ENCODE data around the gene MIGA1.
"Not testable (repeated sequence)": the region's sequence is repeated elsewhere in the genome, so short reads cannot be mapped to it uniquely, and the experiment has no call there.

The MIGA1 gene

DNA sequence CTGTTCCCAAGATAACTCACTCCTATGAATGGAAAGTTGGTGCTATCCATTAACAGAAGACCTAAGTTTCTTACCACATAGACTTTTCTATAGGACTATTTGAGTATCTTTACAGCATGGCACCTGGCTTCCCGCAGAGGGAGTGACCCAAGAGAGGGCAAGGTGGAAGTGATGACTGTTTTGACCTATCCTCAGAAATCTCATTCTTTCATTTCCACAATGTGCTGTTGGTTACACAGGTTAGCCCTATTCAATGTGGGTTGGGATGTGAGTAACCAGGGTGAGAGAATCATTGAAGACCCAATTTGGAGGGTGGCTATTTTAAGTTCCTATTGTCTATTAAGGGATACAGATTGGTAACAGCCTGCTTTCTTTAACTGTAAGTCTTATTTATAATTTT lies 70.6 kb downstream of the MIGA1 start:
- DNase-seq (ENCODE audit: low spot score): no peak

DNA sequence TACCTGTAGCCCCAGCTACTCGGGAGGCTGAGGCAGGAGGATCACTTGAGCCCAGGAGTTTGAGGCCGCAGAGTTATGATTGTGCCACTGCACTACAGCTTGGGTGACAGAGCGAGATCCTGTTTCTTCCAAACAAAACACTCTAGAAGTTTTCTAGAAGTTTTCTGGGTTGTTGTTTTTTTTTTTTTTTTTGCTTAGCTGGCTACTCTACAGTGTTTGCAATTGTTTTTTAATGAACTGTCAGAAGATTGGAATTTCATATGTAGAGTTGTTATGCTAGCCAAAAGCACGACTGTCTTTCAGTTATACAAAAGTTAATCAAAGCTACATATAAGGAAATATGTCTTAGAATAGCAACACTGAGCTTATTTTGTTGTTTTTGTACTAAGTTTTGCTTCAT lies 78.1 kb downstream of the MIGA1 start:
- DNase-seq (ENCODE audit: low spot score): no peak

DNA sequence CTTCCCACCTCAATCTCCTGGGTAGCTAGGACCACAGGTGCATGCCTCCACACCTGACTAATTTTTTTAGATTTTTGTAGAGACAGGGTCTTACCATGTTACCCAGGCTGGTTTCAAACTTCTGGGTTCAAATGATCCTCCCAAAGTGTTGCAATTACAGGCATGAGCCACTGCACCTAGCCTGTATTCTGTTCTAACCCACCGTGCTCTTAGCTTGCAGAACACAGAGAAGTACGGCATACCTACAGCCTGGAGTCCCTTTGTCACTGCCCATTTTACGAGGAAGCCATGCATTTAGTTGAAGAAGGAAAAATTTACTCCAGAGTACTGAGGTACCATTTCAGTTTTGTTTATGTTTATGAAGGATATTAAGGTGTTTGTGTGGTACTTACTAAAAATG lies 79.3 kb downstream of the MIGA1 start:
- no peak for DNase-seq (ENCODE audit: low spot score)

DNA sequence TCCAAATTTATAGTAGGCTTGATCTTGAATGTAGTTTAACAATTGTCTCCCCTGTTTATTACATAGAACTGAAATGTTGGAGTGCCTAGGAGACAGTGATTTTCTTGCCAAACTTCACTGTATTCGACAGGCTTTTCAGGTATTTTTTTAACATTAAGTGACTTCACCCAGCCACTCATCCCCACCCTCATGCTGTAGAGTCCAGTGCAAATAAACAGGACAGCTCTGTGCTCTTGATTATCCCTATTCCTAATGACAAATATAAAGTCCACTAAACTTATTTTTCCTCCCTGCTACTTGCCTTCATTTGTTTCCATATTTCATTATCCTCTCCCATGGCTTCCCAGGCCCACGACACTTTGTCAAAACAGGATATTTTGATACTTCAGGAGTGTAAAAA lies 79.8 kb downstream of the MIGA1 start:
- DNase-seq (ENCODE audit: low spot score): no peak

DNA sequence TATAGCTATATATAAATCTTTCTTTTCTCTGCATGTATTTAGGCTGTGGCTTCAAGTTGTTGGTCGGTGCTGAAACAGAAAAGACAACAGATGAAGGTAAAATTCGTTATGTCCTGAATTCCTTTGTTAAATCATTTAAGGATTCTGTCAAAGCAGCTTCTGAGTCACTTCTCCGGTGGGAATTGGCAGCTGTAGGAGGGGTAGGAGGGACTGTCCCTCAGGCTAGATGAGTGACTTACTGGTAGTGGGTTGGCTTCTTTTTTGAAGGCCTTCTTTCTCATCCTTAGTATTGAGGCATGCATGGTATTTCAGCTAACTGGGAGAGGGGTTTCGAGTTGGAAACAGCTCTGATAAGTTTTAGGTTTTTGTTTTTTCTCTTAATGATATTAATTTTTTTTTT lies 86.8 kb downstream of the MIGA1 start:
- DNase-seq (ENCODE audit: low spot score): no peak

DNA sequence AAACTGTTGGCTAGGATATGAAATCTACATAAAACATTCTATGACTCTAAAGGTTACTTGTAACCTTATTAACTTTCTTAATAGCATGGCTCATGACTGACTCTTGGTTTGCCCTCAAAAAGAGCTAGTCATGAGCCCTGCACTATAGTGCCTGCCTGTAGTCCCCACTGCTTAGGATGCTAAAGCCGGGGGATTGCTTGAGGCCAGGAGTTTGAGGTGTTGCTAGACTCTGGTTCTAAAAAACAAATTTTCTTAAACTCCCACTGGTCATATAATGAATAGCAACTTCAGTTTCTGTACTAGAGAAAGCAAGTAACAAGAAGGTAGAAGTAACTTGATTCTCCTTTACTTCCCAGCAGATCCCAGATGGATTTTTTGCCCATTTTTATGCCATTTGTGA lies 93.2 kb downstream of the MIGA1 start:
- no peak for DNase-seq (ENCODE audit: low spot score)

DNA sequence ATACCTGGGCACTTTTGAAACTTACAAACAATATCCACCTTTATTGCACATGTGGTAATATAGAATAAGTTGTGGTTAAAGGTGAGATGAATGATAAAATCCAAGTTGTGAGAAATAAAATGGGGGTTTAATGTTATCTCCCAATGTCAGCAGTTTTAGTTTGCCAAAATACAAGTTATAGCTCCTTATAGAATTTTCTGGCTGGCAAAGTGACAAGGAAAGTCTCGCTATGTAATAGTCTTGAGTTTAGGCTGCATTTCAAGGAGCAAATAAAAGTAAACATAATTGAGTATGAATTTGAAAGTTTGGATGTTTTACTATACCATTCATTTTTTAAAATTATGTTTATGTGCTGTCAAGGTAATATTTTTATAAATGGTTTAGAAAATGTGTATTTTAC lies 94.0 kb downstream of the MIGA1 start:
- DNase-seq (ENCODE audit: low spot score): no peak

DNA sequence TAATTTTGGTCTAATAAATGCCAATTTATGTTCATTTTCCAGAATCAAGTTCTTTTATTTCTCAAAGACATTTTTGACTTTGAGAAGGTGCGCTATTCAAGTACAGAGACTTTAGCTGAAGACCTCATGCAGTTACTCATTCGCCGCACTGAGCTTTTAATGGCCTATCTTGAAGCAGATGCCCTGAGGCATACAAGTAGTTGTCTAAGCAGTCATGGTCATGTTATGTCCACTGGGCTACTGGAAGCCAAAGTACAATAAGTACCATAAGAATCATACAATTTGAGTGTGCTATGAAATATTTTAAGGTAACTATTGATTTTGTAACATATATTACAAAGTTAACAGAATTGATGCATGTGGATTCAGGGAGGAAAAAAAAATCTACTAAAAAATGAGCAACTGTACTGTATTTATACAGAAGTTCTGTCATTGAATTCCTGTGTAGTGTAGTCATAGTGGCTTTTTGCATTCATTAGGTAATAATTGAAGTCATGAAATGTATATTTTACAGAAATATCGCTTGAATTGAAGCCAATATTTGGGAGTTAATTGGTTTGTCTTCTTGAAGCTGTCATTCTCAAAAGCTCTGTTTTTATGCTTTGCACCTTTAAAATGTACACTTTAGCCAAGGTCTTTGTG lies 95.5 kb downstream of the MIGA1 start:
- DNase-seq (ENCODE audit: low spot score): no peak

DNA sequence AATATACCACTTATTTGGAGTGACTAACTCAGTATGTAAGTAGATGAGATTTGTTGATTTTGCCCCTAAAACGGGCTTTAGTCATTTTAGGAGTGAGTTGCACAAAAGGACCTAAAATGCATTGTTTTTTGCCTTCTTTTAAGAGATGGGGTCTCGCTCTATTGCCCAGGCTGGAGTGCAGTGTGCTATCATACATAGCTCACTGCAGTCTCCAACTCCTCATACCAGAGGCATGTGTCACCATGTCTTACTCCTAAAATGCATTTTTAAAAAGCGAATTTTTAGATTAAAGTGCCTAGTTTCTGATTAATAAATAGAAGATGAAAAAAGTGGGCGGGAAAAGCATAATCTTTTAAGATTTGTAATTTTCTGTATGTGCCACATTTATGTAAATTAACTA lies 97.4 kb downstream of the MIGA1 start:
- DNase-seq (ENCODE audit: low spot score): no peak

DNA sequence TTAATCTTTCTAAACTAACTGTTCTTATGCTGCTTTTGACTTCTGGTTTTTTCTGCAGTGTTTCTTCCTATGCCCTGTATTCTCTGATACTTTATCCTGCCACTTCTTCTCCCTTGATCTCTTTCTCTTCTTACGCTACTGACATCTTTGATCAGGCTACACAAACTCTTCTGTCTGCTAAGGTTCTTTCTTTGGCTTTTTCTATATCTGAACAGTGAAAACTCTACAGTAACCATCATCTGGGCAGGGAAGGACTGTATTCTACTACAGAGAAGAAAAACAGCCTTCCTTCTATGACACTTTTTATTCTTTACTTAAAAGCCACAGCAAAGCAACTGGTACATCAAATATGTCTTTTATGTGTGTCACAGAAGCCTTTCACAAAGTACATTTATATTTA lies 101.6 kb downstream of the MIGA1 start:
- no peak for DNase-seq (ENCODE audit: low spot score)

DNA sequence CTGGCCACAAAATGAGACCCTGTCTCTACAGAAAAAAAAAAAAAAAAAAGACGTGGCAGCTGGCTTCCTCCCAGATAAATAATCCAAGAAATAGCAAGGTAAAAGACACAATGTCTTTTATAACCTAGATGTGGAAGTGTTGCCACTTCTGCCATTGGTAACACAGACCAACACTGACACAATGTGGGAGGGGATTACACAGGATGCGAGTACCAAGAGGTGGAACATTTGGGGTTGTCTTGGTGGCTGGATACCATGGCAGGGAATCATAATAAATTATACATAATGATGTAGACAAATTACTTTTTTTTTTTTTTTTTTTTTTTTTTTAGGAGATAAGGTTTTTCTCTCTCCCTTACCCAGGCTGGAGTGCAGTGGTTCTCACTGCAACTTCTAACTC lies 103.0 kb downstream of the MIGA1 start:
- DNase-seq (ENCODE audit: low spot score): no peak

DNA sequence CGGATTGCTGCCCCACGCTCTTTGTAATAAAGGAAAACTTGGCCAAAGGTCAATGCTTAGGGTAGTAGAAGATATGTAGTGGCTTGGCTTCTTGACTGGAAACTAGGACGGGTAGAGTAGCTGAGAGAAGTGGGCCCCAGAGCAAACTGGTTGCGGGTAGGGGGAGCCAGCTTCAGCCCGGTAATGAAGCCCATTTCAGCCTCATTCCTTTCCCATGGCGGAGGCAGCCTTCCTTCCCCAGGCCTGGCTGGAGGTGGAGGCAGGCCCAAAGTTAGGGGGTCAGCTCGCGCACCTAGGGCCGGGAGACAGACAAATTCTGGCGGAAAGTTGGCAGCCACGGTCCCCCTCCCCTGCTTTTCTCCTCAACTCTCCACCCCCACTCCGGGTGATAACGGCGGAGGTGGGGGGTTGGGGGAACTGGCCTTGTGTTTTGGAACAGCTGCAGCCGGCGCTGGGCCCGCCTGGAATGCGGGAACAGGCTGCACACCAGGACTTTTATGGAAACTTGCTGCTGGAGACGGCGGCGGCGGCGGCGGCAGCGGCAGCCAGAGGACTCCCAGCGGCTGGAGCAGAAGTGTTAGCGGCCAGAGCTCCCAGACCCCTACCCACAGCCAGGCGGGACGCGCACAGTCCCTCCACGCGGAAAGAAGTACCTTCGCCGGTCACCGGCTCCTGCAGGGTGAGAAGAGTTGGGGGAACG lies 108.8 kb downstream of the MIGA1 start, which contains the start of gene NEXN:
TSS of gene NEXN (plus strand) at position 544 of the 700 bp plus-strand sequence. CDS start 27,483 bp downstream, outside the sequence.
- DNase-seq (ENCODE audit: low spot score): peak; percentile 13

DNA sequence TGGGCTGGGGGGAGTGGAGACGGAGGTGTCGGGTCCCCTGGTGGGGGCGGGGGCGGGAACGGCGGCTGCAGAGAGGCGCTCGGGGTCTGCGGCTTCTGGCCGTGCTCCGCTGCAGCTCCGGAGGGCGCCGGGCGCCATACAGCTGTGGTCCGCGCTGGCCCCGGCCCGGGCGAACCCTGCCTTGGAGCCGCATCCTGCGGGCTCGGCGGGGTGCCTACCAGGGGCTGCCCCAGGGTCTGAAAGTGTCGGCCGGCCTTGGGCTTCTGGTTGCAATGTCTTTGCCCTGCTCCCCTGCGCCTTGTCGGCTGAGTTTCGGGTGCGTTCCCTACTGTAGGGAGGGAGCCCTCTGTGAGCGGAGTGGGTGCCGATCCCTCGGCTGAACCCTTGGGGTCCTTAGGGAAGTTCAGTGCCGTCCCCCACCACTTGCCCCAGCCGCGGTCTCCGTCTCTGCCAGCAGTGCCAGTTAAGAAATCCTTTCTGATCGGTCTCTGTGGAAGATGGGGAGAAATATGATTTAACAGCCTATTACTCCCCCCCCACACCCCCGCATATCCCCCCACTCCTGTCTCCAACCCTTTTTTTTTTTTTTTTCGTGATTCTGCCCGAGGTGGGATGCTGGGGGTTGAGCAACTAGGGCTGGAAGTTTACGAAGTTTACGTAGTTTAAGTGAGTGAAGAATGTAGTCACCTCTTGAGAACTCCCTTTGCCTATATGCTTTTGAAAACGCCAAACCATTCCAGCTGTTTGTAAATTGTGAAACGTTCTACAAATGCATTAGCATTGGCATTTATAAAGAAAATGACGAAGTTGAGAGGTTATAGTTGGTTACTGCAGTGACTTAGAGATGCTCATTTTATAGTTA lies 109.6 kb downstream of the MIGA1 start:
- DNase-seq (ENCODE audit: low spot score): peak; percentile 44

DNA sequence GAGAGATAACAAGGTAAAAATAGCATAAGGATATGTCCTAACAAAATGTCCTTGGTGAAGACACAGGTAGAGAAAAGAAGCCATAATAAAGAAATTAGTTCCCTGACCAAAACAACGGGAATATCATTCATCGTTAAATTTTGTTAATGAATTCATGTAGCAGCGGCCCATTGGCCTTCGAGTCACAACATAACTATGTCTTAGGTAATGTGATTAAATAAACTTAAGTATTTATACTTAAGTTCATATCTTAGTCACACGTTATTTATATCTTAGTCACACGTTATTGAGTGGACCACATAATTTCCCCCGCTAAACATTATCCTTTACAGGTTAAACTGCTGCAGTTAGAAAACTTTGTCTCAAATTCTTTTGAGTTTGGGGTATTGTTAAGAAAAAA lies 110.2 kb downstream of the MIGA1 start:
- DNase-seq (ENCODE audit: low spot score): no peak

DNA sequence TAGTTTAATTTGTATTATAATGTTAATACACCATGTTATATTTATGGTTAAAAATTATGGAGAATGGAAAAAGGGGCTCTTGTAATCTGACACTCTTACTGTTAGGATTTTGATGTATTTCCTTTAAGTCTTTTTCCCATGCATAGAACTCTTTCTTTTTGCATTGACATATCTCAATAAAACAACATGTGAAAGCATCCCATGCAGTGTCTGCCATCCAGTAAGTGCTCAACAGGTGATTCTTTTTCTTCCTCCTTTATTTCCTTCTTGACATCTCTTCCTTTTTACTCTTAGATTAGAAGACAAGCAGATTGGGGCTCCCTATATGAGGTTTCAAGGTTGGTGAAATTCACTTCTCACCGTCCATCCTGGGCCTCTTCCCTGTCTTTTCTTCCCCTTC lies 111.8 kb downstream of the MIGA1 start:
- no peak for DNase-seq (ENCODE audit: low spot score)

DNA sequence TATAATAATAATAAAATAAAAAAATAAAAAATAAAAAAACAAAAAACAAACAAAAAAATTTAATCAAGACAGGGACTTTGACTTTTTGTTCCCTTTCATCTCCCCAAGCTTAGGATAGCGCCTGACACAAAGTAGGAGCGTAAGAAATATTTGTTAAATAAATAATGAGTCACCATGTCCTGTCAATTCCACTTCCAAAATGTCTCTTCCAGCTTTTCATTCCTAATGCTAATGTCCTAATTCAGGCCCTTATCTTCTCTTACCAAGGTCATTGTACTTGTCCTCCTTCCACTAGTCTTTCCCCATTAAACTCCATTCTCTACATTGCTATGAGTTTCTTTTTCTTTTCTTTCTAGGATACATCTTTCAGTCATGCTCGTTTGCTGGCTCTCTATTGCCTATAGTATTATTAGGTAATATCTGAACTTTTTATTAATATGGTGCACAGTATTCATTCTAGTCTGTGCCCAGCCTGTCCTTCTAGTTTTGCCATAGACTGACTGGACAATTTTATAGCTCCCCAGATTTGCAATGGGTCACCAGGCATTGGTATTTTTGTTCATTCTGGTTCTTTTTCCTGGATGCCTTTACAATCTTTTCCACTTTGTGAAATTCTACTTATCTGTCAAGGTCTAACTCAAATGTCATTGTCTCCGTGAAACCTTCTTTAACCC lies 120.3 kb downstream of the MIGA1 start:
- no peak for DNase-seq (ENCODE audit: low spot score)

DNA sequence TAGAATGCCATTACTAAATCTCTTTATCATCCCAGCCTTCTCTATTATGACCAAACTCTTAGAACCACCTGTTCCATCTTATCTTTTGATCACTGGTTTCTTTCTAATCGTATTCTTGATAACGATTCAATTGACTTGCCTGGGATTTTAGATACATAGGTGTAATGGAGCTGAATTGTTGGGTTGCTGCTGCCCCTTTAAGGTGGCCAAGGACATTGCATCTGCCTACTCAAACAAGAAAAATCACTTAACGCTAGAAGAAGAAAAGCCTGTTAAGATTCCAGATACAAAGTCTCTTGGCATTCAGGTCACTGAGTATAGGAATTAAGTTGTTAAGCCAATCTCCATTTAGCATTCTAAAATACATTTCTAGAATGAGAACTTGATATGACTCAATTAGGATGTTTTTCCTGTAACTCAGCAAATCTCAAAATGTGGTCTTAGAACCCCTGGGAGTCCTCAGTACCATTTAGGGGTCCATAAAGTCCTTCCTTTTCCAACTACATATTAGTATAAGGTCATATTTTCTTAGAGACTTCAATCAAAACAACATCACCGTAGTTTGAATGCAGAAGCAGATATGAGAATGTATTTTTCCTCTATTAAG lies 121.3 kb downstream of the MIGA1 start:
- DNase-seq (ENCODE audit: low spot score): peak; percentile 22

DNA sequence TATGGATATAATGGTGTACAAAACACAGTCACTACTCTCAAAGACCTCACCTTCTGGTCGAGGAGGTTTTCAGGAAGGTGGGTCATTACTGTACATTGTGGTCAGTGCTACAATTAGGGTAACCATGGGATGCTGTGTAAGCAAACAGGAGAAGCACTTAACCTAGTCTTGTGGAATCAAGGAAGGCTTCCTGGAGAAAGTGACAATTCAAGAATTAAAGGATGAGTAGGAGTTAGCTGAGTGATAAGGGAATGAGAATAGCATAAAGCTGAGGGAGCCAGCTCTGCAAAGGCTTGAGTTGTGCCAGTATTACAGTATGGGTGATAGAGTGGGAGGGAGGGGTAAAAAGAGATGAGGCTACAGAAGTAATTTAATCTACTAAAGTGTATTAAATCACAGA lies 126.2 kb downstream of the MIGA1 start:
- DNase-seq (ENCODE audit: low spot score): no peak

DNA sequence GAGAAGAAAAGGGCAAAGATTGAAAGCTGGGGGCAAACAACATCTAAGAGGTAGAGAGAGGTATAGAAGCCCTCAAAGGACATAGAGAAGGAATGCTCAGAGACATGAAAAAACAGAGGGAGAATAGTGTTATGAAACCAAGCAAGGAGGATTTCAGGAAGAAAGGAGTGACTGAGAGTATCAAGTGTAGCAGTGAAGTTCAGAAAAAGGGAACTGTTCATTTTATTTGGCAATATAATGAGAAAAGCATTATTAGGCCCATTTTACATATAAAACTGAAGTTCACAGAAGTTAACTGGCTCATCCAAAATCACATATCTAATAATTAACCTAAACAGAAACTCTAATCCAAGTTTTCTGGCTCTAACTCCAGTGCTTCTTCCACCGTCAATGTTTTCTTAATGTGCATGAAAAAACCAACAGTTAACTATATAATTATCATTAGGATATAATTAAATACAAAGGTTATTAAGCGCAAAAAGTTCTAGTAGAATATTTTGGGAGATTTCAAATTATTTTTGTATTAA lies 126.6 kb downstream of the MIGA1 start:
- no peak for DNase-seq (ENCODE audit: low spot score)

DNA sequence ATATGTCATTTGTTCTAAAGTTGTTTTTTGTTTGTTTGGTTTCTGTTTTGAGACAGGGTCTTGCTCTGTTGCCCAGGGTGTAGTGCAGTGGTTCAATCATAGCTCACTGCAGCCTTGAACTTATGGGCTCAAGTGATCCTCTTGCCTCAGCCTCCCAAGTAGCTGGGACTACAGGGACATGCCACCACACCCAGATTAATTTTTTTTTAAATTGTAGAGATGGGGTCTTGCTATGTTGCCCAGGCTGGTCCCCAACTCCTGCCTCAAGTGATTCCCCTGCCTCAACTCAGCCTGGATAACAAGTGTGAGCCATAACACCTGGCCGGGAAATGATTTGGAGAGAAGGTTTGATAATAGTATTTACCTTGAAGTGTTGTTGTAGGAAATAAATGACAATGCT lies 127.2 kb downstream of the MIGA1 start:
- no peak for DNase-seq (ENCODE audit: low spot score)

DNA sequence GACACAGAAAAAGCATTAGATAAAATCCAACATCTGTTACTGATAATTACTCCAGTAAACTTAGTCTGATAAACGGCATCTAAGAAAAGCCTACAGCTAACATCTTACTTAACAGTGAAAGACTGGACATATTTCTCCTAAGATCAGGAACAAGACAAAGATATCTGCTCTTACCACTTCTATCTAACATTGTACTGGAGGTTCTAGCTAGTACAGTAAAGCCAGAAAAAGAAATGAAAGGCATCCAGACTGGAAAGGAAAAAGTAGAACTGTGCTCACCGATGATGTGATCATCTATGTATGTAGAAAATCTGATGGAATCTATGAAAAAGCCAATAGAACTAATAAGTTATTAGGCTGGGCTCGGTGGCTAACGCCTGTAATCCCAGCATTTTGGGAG lies 130.7 kb downstream of the MIGA1 start:
- no peak for DNase-seq (ENCODE audit: low spot score)

DNA sequence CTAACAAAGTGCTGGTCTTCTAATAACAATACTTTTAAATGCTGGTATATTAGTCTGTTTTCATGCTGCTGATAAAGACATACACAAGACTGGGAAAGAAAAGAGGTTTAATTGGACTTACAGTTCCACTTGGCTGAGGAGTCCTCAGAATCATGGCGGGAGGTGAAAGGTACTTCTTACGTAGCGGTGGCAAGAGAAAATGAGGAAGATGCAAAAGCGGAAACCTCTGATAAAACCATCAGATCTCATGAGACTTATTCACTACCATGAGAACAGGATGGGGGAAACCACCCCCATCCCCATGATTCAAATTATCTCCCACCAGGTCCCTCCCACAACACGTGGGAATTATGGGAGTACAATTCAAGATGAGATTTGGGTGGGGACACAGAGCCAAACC lies 139.5 kb downstream of the MIGA1 start:
- DNase-seq (ENCODE audit: low spot score): not testable (repeated sequence)

Data from germinal center (tissue), 1 donor.